HCT116 (cell line): Measurements from ENCODE around the gene SLC7A8.

ENCODE experiments used
- CTCF ChIP-seq, 3 experiments: fragments of 200-600 bp in 1 of 3; sonication (generic) in 1 of 3; IDR thresholded peaks in 2 of 3; conservative IDR thresholded peaks in 1 of 3; 2 replicates each; pipeline ENCODE4 v1.5.1; 2012 to 2017; ENCODE audit warnings: low read depth in 2 of 3, low read length in 2 of 3, antibody characterized with exemption in 1 of 3, borderline replicate concordance in 1 of 3, control low read depth in 1 of 3, mild to moderate bottlenecking in 1 of 3, mixed read lengths in 1 of 3, mixed run types in 1 of 3, moderate library complexity in 1 of 3; ENCODE audit not compliant: insufficient read depth in 1 of 3
- EZH2 ChIP-seq: fragments of 200-600 bp; sonication (generic); IDR thresholded peaks from 2 replicates; pipeline ENCODE4 v1.6.1; 2017; ENCODE audit warnings: antibody characterized with exemption, mixed run types
- POLR2A ChIP-seq: IDR thresholded peaks from 2 replicates; pipeline ENCODE4 v1.7.0; 2011; ENCODE audit warnings: borderline replicate concordance; ENCODE audit not compliant: insufficient read depth, insufficient read length; ENCODE audit errors: extremely low read depth

GRCh38 chr14:23172574-23172973 lies 10.9 kb downstream of the SLC7A8 start:
- TF ChIP-seq CTCF (IDR thresholded peaks at IDR 0.05 in 2 of 3, conservative IDR thresholded peaks at IDR 0.05 in 1 of 3; ENCODE audit: borderline replicate concordance in 1 of 3, insufficient read depth in 1 of 3, low read depth in 2 of 3, low read length in 2 of 3) (no peak), EZH2 (no peak), POLR2A (no peak)
